Immature natural killer cell (primary cell): ENCODE measurements around the gene FAM170B. TPM values are rescaled to one million over a fixed set of nuclear protein-coding genes. Genes with fewer than 3 reads are reported as not detected.

Source experiments
- DNase-seq, 3 donors: peaks; one replicate each; pipeline ENCODE4 v3.0.0; 2022; ENCODE audit warnings: mixed read lengths in 1 of 3
- H3K27ac Mint-ChIP-seq, 6 donors: one replicate each; pipeline ENCODE4 v1.8.0; 2020; ENCODE audit warnings: mixed read lengths in 6 of 6, mild to moderate bottlenecking in 5 of 6, inconsistent platforms in 4 of 6, moderate library complexity in 3 of 6
- H3K27me3 Mint-ChIP-seq, 3 donors: one replicate each; pipeline ENCODE4 v1.8.0; 2020 to 2021; ENCODE audit warnings: low read depth in 3 of 3, mild to moderate bottlenecking in 3 of 3, mixed read lengths in 3 of 3, moderate library complexity in 3 of 3, inconsistent platforms in 1 of 3
- H3K36me3 Mint-ChIP-seq, 3 donors: one replicate each; pipeline ENCODE4 v1.8.0; 2020; ENCODE audit warnings: mixed read lengths in 3 of 3, inconsistent platforms in 2 of 3, mild to moderate bottlenecking in 2 of 3
- H3K4me1 Mint-ChIP-seq, 2 donors: one replicate each; pipeline ENCODE4 v1.8.0; 2020; ENCODE audit warnings: inconsistent platforms in 2 of 2, mild to moderate bottlenecking in 2 of 2, mixed read lengths in 2 of 2, moderate library complexity in 1 of 2
- H3K4me3 Mint-ChIP-seq, 5 donors: one replicate each; pipeline ENCODE4 v1.8.0; 2020; ENCODE audit warnings: mild to moderate bottlenecking in 5 of 5, mixed read lengths in 5 of 5, inconsistent platforms in 3 of 5, moderate library complexity in 3 of 5
- H3K9me3 Mint-ChIP-seq, 6 donors: one replicate each; pipeline ENCODE4 v1.8.0; 2020; ENCODE audit warnings: mild to moderate bottlenecking in 6 of 6, mixed read lengths in 6 of 6, inconsistent platforms in 4 of 6, moderate library complexity in 3 of 6
- polyA plus RNA-seq, 3 donors: library from polyadenylated mRNA; unstranded; fragments of 300-500 nt; fragmentation: Illumina TruSeq; gene quantifications; one replicate each; pipeline ENCODE4 v1.2.3, GENCODE V29; 2021

The FAM170B gene
- polyA plus RNA-seq, 3 donors from 2014 or later, result not detected

GRCh38 chr10:49153971-49154370, 20.1 kb upstream of the FAM170B start:
- DNase-seq, result no peak
- H3K27me3 Mint-ChIP-seq, result peaks cover 0 to 4% (median 2%) of the 10 kb centered on the region in 3 donors
- H3K4me3 Mint-ChIP-seq, result no peak overlapping the region
- peaks cover 42 to 44% of the 10 kb centered on the region in 2 donors for H3K4me1 Mint-ChIP-seq
- peaks cover 13 to 25% (median 20%) of the 10 kb centered on the region in 3 donors for H3K36me3 Mint-ChIP-seq
- peaks cover 0 to 2% (median 0%) of the 10 kb centered on the region in 6 donors for H3K9me3 Mint-ChIP-seq
- H3K27ac Mint-ChIP-seq, result no peak overlapping the region

GRCh38 chr10:49153115-49153514, 19.3 kb upstream of the FAM170B start:
- peaks cover 0 to 8% (median 4%) of the 10 kb centered on the region in 6 donors for H3K9me3 Mint-ChIP-seq
- H3K27ac Mint-ChIP-seq, result peak overlapping the region in 1 of 6 donors; percentile 51

GRCh38 chr10:49152663-49153062, 18.8 kb upstream of the FAM170B start:
- Mint-ChIP-seq H3K27ac (no peak overlapping the region), H3K36me3 (peaks cover 17 to 22% (median 21%) of the 10 kb centered on the region in 3 donors), H3K27me3 (peaks cover 0 to 4% (median 2%) of the 10 kb centered on the region in 3 donors), H3K9me3 (peaks cover under 1 to 10% (median 5%) of the 10 kb centered on the region in 6 donors), H3K4me1 (peaks cover 34 to 36% of the 10 kb centered on the region in 2 donors), H3K4me3 (no peak overlapping the region)
- DNase-seq, result no peak

More at GRCh38 chr10:49153115-49153514, 19.3 kb upstream of the FAM170B start:
- peaks cover 18 to 25% (median 23%) of the 10 kb centered on the region in 3 donors for H3K36me3 Mint-ChIP-seq
- H3K4me3 Mint-ChIP-seq, result no peak overlapping the region
- H3K27me3 Mint-ChIP-seq, result peaks cover 0 to 4% (median 2%) of the 10 kb centered on the region in 3 donors
- DNase-seq, result no peak
- H3K4me1 Mint-ChIP-seq, result peaks cover 38% of the 10 kb centered on the region in 2 donors

- Mint-ChIP-seq H3K36me3 (peaks cover 15 to 20% (median 16%) of the 10 kb centered on the region in 3 donors), H3K9me3 (peaks cover 2 to 15% (median 11%) of the 10 kb centered on the region in 6 donors), H3K4me3 (no peak overlapping the region), H3K27me3 (peaks cover 0 to 4% (median 2%) of the 10 kb centered on the region in 3 donors), H3K27ac (no peak overlapping the region), H3K4me1 (peaks cover 27 to 29% of the 10 kb centered on the region in 2 donors)
- no peak for DNase-seq
These were observed 18.2 kb upstream of the FAM170B start for GRCh38 chr10:49152037-49152436.

GRCh38 chr10:49151481-49151880, 17.7 kb upstream of the FAM170B start:
- peaks cover 2 to 15% (median 11%) of the 10 kb centered on the region in 6 donors for H3K9me3 Mint-ChIP-seq
- peaks cover 0 to 4% (median 2%) of the 10 kb centered on the region in 3 donors for H3K27me3 Mint-ChIP-seq
- DNase-seq, result no peak
- no peak overlapping the region for H3K4me3 Mint-ChIP-seq
- peaks cover 15 to 17% (median 16%) of the 10 kb centered on the region in 3 donors for H3K36me3 Mint-ChIP-seq
- H3K4me1 Mint-ChIP-seq, result peaks cover 22 to 24% of the 10 kb centered on the region in 2 donors
- H3K27ac Mint-ChIP-seq, result no peak overlapping the region

GRCh38 chr10:49151025-49151445, 17.2 kb upstream of the FAM170B start:
- Mint-ChIP-seq H3K36me3 (peaks cover 13 to 15% (median 13%) of the 10 kb centered on the region in 3 donors), H3K9me3 (peaks cover 3 to 15% (median 12%) of the 10 kb centered on the region in 6 donors), H3K4me1 (peaks cover 17 to 19% of the 10 kb centered on the region in 2 donors)

GRCh38 chr10:49150426-49150825, 16.6 kb upstream of the FAM170B start:
- peaks cover 0 to 7% (median 2%) of the 10 kb centered on the region in 3 donors for H3K27me3 Mint-ChIP-seq
- peaks cover 3 to 15% (median 12%) of the 10 kb centered on the region in 6 donors for H3K9me3 Mint-ChIP-seq
- DNase-seq, result no peak
- peaks cover 15 to 16% of the 10 kb centered on the region in 2 donors for H3K4me1 Mint-ChIP-seq
- H3K27ac Mint-ChIP-seq, result no peak overlapping the region
- H3K36me3 Mint-ChIP-seq, result peaks cover 9 to 12% (median 9%) of the 10 kb centered on the region in 3 donors
- H3K4me3 Mint-ChIP-seq, result peak overlapping the region in 1 of 5 donors; percentile 28

More at GRCh38 chr10:49151025-49151445, 17.2 kb upstream of the FAM170B start:
- peak overlapping the region in 1 of 6 donors; percentile 6 for H3K27ac Mint-ChIP-seq
- DNase-seq, result no peak
- no peak overlapping the region for H3K4me3 Mint-ChIP-seq
- H3K27me3 Mint-ChIP-seq, result peaks cover 0 to 4% (median 2%) of the 10 kb centered on the region in 3 donors

- H3K27ac Mint-ChIP-seq, result no peak overlapping the region
- H3K36me3 Mint-ChIP-seq, result peaks cover 4 to 8% (median 6%) of the 10 kb centered on the region in 3 donors
- peaks cover 3 to 15% (median 12%) of the 10 kb centered on the region in 6 donors for H3K9me3 Mint-ChIP-seq
- H3K27me3 Mint-ChIP-seq, result peaks cover 0 to 7% (median 2%) of the 10 kb centered on the region in 3 donors
- peak overlapping the region in 1 of 5 donors; percentile 28 for H3K4me3 Mint-ChIP-seq
- no peak for DNase-seq
- peaks cover 15 to 16% of the 10 kb centered on the region in 2 donors for H3K4me1 Mint-ChIP-seq
These were observed 16.1 kb upstream of the FAM170B start for GRCh38 chr10:49149881-49150280.

GRCh38 chr10:49144058-49144720, 10.4 kb upstream of the FAM170B start:
- H3K9me3 Mint-ChIP-seq, result peaks cover 3 to 15% (median 11%) of the 10 kb centered on the region in 6 donors
- H3K4me1 Mint-ChIP-seq, result no peaks in the 10 kb centered on the region
- peaks cover 0 to 5% (median 3%) of the 10 kb centered on the region in 3 donors for H3K27me3 Mint-ChIP-seq
- no peak for DNase-seq
- H3K27ac Mint-ChIP-seq, result no peak overlapping the region
- H3K4me3 Mint-ChIP-seq, result no peak overlapping the region
- peaks cover 0 to 8% (median 4%) of the 10 kb centered on the region in 3 donors for H3K36me3 Mint-ChIP-seq

GRCh38 chr10:49143249-49143648, 9.4 kb upstream of the FAM170B start:
- H3K27me3 Mint-ChIP-seq, result peaks cover 0 to 5% (median 3%) of the 10 kb centered on the region in 3 donors
- H3K4me3 Mint-ChIP-seq, result no peak overlapping the region
- H3K4me1 Mint-ChIP-seq, result no peaks in the 10 kb centered on the region
- DNase-seq, result no peak
- H3K27ac Mint-ChIP-seq, result no peak overlapping the region
- H3K36me3 Mint-ChIP-seq, result peaks cover 0 to 4% (median 2%) of the 10 kb centered on the region in 3 donors
- peaks cover 3 to 12% (median 9%) of the 10 kb centered on the region in 6 donors for H3K9me3 Mint-ChIP-seq

GRCh38 chr10:49141541-49142332, 7.9 kb upstream of the FAM170B start:
- H3K27ac Mint-ChIP-seq, result peak overlapping the region in 1 of 6 donors; percentile 12
- H3K4me1 Mint-ChIP-seq, result peaks cover 5 to 8% of the 10 kb centered on the region in 2 donors
- H3K4me3 Mint-ChIP-seq, result no peak overlapping the region
- DNase-seq, result no peak
- peaks cover 0 to 2% (median 0%) of the 10 kb centered on the region in 6 donors for H3K9me3 Mint-ChIP-seq
- no peaks in the 10 kb centered on the region for H3K36me3 Mint-ChIP-seq
- H3K27me3 Mint-ChIP-seq, result peaks cover 0 to 5% (median 3%) of the 10 kb centered on the region in 3 donors

GRCh38 chr10:49140304-49141177, 6.7 kb upstream of the FAM170B start:
- Mint-ChIP-seq H3K9me3 (no peaks in the 10 kb centered on the region), H3K27me3 (peaks cover 0 to 4% (median 3%) of the 10 kb centered on the region in 3 donors), H3K27ac (no peak overlapping the region), H3K4me1 (peaks cover 15 to 20% of the 10 kb centered on the region in 2 donors), H3K4me3 (no peak overlapping the region), H3K36me3 (no peaks in the 10 kb centered on the region)
- DNase-seq, result no peak

- H3K9me3 Mint-ChIP-seq, result no peaks in the 10 kb centered on the region
- no peak overlapping the region for H3K4me3 Mint-ChIP-seq
- no peak for DNase-seq
- no peaks in the 10 kb centered on the region for H3K36me3 Mint-ChIP-seq
- H3K27ac Mint-ChIP-seq, result no peak overlapping the region
- H3K27me3 Mint-ChIP-seq, result peaks cover 0 to 5% (median 3%) of the 10 kb centered on the region in 3 donors
- H3K4me1 Mint-ChIP-seq, result peaks cover 22 to 27% of the 10 kb centered on the region in 2 donors
These were observed 6.0 kb upstream of the FAM170B start for GRCh38 chr10:49139846-49140195.
